DND-41 (cell line): ENCODE data around the gene RAD50.
"Not testable (repeated sequence)": the region's sequence is repeated elsewhere in the genome, so short reads cannot be mapped to it uniquely, and the experiment has no call there.

Source experiments
- ATAC-seq: fragments of 200-7000 bp; cut with Tn5 transposase; 3 replicates; pipeline ENCODE4 v1.9.1; 2021; ENCODE audit warnings: low read depth; ENCODE audit not compliant: insufficient read depth
- DNase-seq: peaks from one replicate; pipeline ENCODE4 v3.0.0-alpha.2; 2020
- H2AFZ ChIP-seq: 2 replicates; pipeline ENCODE4 v1.6.0; 2012; ENCODE audit warnings: low read depth, low read length
- H3K27ac ChIP-seq: 2 replicates; pipeline ENCODE4 v1.5.1; 2012; ENCODE audit warnings: low read length, inconsistent platforms
- H3K27me3 ChIP-seq: fragments of 200-600 bp; sonication (generic); 2 replicates; pipeline ENCODE4 v1.6.0; 2012; ENCODE audit warnings: low read length, mild to moderate bottlenecking, inconsistent platforms; ENCODE audit not compliant: insufficient read depth, poor library complexity
- H3K36me3 ChIP-seq: 2 replicates; pipeline ENCODE4 v1.5.1; 2012; ENCODE audit warnings: low read length, inconsistent platforms; ENCODE audit not compliant: insufficient read depth
- H3K4me1 ChIP-seq: 2 replicates; pipeline ENCODE4 v1.5.1; 2012; ENCODE audit warnings: mild to moderate bottlenecking, low read length; ENCODE audit not compliant: insufficient read depth
- H3K4me2 ChIP-seq: 2 replicates; pipeline ENCODE4 v1.6.0; 2012; ENCODE audit warnings: mild to moderate bottlenecking, moderate library complexity, low read length, inconsistent platforms; ENCODE audit not compliant: insufficient read depth
- H3K4me3 ChIP-seq, 2 experiments: fragments of 200-600 bp in 1 of 2; shearing (Covaris generic) in 1 of 2; 2 replicates each; pipeline ENCODE4 v1.5.1; 2012 to 2016; ENCODE audit warnings: inconsistent platforms in 2 of 2, low read length in 2 of 2, mild to moderate bottlenecking in 2 of 2, low read depth in 1 of 2, moderate library complexity in 1 of 2
- H3K79me2 ChIP-seq: 2 replicates; pipeline ENCODE4 v1.6.0; 2012; ENCODE audit warnings: low read length, inconsistent platforms; ENCODE audit not compliant: insufficient read depth
- H3K9ac ChIP-seq: 2 replicates; pipeline ENCODE4 v1.6.0; 2012; ENCODE audit warnings: low read depth, mild to moderate bottlenecking, inconsistent platforms, low read length, moderate library complexity
- H3K9me3 ChIP-seq: 2 replicates; pipeline ENCODE4 v1.5.1; 2012; ENCODE audit warnings: low read length, moderate library complexity, mild to moderate bottlenecking, inconsistent platforms; ENCODE audit not compliant: insufficient read depth, severe bottlenecking
- H4K20me1 ChIP-seq: 2 replicates; pipeline ENCODE4 v1.6.0; 2012; ENCODE audit warnings: low read length; ENCODE audit not compliant: insufficient read depth
- CTCF ChIP-seq: IDR thresholded peaks from 2 replicates; pipeline ENCODE4 v1.5.1; 2012; ENCODE audit warnings: borderline replicate concordance, low read length, moderate library complexity, mild to moderate bottlenecking; ENCODE audit not compliant: poor library complexity, severe bottlenecking; ENCODE audit errors: extremely low read depth
- EZH2 ChIP-seq: IDR thresholded peaks from 3 replicates; pipeline ENCODE4 v1.6.1; 2012; ENCODE audit warnings: borderline replicate concordance, low read depth, mild to moderate bottlenecking, moderate library complexity, low read length, inconsistent platforms; ENCODE audit not compliant: severe bottlenecking

RAD50 gene

DNA sequence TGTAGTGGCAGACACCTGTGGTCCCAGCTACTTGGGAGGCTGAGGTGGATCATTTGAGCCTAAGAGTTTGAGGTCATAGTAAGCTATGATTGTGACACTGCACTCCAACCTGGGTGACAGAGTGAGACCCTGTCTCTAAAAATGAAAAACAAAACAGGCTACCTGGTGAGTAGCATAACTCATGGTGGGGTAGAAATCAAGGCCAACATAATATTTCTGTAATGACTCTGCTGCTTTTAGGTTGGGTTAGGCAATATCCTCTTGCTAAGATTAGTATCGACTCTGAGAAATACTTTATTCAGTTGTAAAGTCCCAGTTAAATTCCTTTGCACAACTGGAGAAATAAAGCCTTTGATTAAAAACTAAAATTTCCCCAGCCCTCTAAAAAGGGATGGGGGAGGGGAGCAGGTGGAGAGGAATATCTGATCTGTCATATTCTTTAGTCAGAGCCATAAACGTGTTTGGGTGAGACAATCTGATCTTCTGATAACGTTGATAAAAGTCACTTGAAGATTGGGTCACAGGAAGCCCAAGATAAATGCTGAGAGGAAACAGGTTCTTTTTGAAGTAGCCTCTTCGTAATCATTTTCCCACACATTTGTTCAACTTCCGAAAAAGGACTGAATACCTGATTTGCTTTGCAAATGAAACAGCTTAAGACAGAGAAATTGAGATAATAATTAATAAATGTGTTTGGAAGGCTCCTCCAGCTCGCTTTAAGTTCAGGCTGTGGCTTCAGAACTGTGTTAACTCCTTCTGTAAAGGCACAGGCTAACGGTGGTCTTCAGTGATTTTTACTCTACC is 132.0 kb downstream of the RAD50 start:
- no peaks in the 10 kb centered on the region for H3K9me3 ChIP-seq
- H3K4me2 ChIP-seq = no peak overlapping the region
- H2AFZ ChIP-seq = no peak overlapping the region
- H3K4me1 ChIP-seq = peaks cover 27% of the 10 kb centered on the region
- H3K9ac ChIP-seq = no peak overlapping the region
- no peak for TF ChIP-seq CTCF
- H3K27ac ChIP-seq = peak overlapping the region; percentile 64
- no peaks in the 10 kb centered on the region for H4K20me1 ChIP-seq
- peak; percentile 25; the same call in 1 of the 3 replicates for ATAC-seq
- no peaks in the 10 kb centered on the region for H3K27me3 ChIP-seq
- no peaks in the 10 kb centered on the region for H3K79me2 ChIP-seq
- H3K4me3 ChIP-seq = no peak overlapping the region
- H3K36me3 ChIP-seq = no peaks in the 10 kb centered on the region; the same call in 1 of the 2 replicates
- DNase-seq = peak; percentile 38

DNA sequence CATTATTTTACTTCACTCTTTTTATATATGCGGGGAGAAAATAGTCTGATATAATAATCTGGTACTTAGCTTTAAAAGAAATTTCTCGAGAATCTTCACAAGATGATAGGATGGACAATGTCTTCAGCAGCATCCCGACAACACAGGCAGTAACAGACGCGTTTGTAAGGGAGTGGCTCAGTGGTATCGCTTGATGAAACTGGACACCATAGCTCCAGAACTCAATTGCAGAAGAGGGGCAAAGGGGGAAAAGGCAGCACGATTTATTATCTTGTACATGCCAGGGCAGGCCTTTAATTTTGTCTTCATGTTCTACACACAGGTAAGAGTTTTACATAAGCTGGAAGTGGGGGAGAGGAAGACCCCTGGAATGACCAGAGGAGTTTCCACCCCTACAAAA is 132.7 kb downstream of the RAD50 start:
- no peaks in the 10 kb centered on the region for H3K9me3 ChIP-seq
- no peaks in the 10 kb centered on the region for H3K27me3 ChIP-seq
- ATAC-seq (no peak), DNase-seq (no peak)
- TF ChIP-seq CTCF = no peak
- TF ChIP-seq EZH2 = no peak
- no peak overlapping the region for H3K4me3 ChIP-seq
- no peaks in the 10 kb centered on the region for H3K79me2 ChIP-seq
- H3K36me3 ChIP-seq = no peaks in the 10 kb centered on the region; the same call in 1 of the 2 replicates
- H3K27ac ChIP-seq = peak overlapping the region; percentile 22; the same call in 1 of the 2 replicates
- H3K4me2 ChIP-seq = no peak overlapping the region
- no peaks in the 10 kb centered on the region for H4K20me1 ChIP-seq
- no peak overlapping the region for H3K9ac ChIP-seq
- H2AFZ ChIP-seq = no peak overlapping the region
- H3K4me1 ChIP-seq = peaks cover 27% of the 10 kb centered on the region

DNA sequence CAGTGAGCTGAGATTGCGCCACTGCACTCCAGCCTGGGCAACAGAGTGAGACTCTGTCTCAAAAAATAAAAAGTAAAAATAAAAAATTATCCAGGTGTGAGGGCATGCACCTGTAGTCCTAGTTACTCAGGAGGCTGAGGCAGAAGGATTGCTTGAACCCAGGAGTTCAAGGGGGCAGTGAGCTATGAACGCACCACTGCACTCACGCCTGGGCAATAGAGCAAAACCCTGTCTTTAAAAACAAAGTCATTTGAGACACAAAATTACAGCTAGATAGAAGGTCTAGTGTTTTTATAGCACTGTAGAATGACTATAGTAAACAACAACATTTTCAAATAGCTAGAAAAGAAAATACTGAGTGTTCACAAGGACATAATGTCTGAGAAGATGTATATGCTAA is 133.4 kb downstream of the RAD50 start:
- H3K9ac ChIP-seq = no peak overlapping the region
- H3K4me1 ChIP-seq = peaks cover 27% of the 10 kb centered on the region
- TF ChIP-seq CTCF (no peak), EZH2 (no peak)
- H3K79me2 ChIP-seq = no peaks in the 10 kb centered on the region
- H3K4me2 ChIP-seq = no peak overlapping the region
- DNase-seq (no peak), ATAC-seq (no peak)
- H3K4me3 ChIP-seq = no peak overlapping the region
- H4K20me1 ChIP-seq = no peaks in the 10 kb centered on the region
- no peak overlapping the region for H2AFZ ChIP-seq
- H3K36me3 ChIP-seq = peaks cover 1% of the 10 kb centered on the region; the same call in 1 of the 2 replicates
- no peaks in the 10 kb centered on the region for H3K27me3 ChIP-seq
- no peak overlapping the region for H3K27ac ChIP-seq
- H3K9me3 ChIP-seq = no peaks in the 10 kb centered on the region

GRCh38 chr5:132691755-132692631 is 135.2 kb downstream of the RAD50 start:
- not testable (repeated sequence) for H3K79me2 ChIP-seq, H2AFZ ChIP-seq, H3K9ac ChIP-seq, H3K36me3 ChIP-seq, H3K4me2 ChIP-seq, H3K27ac ChIP-seq, H3K4me3 ChIP-seq, H4K20me1 ChIP-seq, H3K9me3 ChIP-seq, DNase-seq, H3K27me3 ChIP-seq
- peak; percentile 26; the same call in 1 of the 3 replicates for ATAC-seq
- H3K4me1 ChIP-seq = peaks cover 27% of the 10 kb centered on the region
